AG04450 (cell line): ENCODE measurements around the gene GLDC. TPM values are rescaled to one million over a fixed set of nuclear protein-coding genes. Genes with fewer than 3 reads are reported as not detected.

Source experiments
- CTCF ChIA-PET: fragments of 300-600, 350-600 bp; formaldehyde crosslinking; extraction: SDS; loops from one replicate; lab custom pipeline; 2022; ENCODE audit warnings: antibody characterized with exemption, inconsistent platforms; lab: Charles Lee
- POLR2A ChIA-PET: fragments of 350-600 bp; formaldehyde crosslinking; extraction: SDS; loops from one replicate; lab custom pipeline; 2021; ENCODE audit warnings: antibody characterized with exemption, inconsistent platforms; lab: Yijun Ruan, JAX
- DNase-seq: peaks from one replicate; pipeline ENCODE4 v3.0.0-alpha.2; 2011; ENCODE audit warnings: low read depth, low spot score
- H3K27ac ChIP-seq: one replicate; pipeline ENCODE4 v1.5.1; 2012; ENCODE audit warnings: low read depth, low read length, control low read depth
- H3K27me3 ChIP-seq: one replicate; pipeline ENCODE4 v1.6.0; 2012; ENCODE audit warnings: low read length; ENCODE audit not compliant: control insufficient read depth, insufficient read depth
- H3K4me3 ChIP-seq: 2 replicates; pipeline ENCODE4 v1.5.1; 2011; ENCODE audit warnings: mild to moderate bottlenecking, low read depth, low read length, control low read depth
- H3K9me3 ChIP-seq: 2 replicates; pipeline ENCODE4 v1.5.1; 2012; ENCODE audit warnings: low read length; ENCODE audit not compliant: control insufficient read depth, insufficient read depth
- CTCF ChIP-seq: IDR thresholded peaks from 2 replicates; pipeline ENCODE4 v1.5.1; 2011; ENCODE audit warnings: low read depth, low read length, control low read depth, inconsistent platforms
- polyA plus RNA-seq: library from polyadenylated mRNA; depleted of rRNA; stranded (reverse); fragments of >200 nt; gene quantifications from 2 replicates; pipeline ENCODE4 v1.2.3, GENCODE V29; 2011; rRNA removed
- small RNA-seq: library from RNA; depleted of rRNA; stranded (forward); fragments of <200 nt; gene quantifications from one replicate; pipeline ENCODE3, GENCODE V24; 2012; ENCODE audit warnings: low read depth; ENCODE audit not compliant: insufficient read length

The GLDC gene
- polyA plus RNA-seq, 1 experiment: 0.20 TPM

- Histone ChIP-seq H3K9me3 (no peaks in the 10 kb centered on the region), H3K27ac (no peak overlapping the region), H3K27me3 (no peaks in the 10 kb centered on the region), H3K4me3 (no peak overlapping the region)
- no peak for DNase-seq
- POLR2A ChIA-PET: interaction anchor here (0.6 kb wide), 1 partner anchor 9 kb away, joined by 8 read pairs; no protein-coding TSS in a partner anchor
- TF ChIP-seq CTCF: no peak
- CTCF ChIA-PET: interaction anchor here (0.6 to 1.7 kb wide), 7 partner anchors 21 to 166 kb away, joined by 3 to 5 read pairs (median 4); no protein-coding TSS in a partner anchor
Measured at GRCh38 chr9:6488395-6488794, 157.1 kb downstream of the GLDC start.

GRCh38 chr9:6484210-6484609 is 161.3 kb downstream of the GLDC start:
- ChIA-PET CTCF (no interaction called here), POLR2A (no interaction called here)
- Histone ChIP-seq H3K27me3 (no peaks in the 10 kb centered on the region), H3K4me3 (no peak overlapping the region), H3K9me3 (no peaks in the 10 kb centered on the region), H3K27ac (no peak overlapping the region)
- DNase-seq: no peak
- no peak for TF ChIP-seq CTCF

Small RNAs within 50 kb of the gene (small RNA-seq; reads per million reads assigned to genes)
- gene RN7SL123P: not detected
- gene RN7SL25P: not detected

Other genes with a start within 250 kb of the GLDC start
- 41.5 and 56.0 TPM in 2 replicates for gene UHRF2, start 232.5 kb downstream of the GLDC start, polyA plus RNA-seq
- gene KDM4C, start 112.2 kb upstream of the GLDC start, polyA plus RNA-seq: 11.4 and 12.1 TPM in 2 replicates